ENCODE data around the gene LRRC37B. TPM values are rescaled to one million over a fixed set of nuclear protein-coding genes. Genes with fewer than 3 reads are reported as not detected.

The LRRC37B gene
- total RNA-seq, 2 experiments from 2014 or later = 36.5 to 42.1 TPM

GRCh38 chr17:32015245-32016013, 8.2 kb downstream of the LRRC37B start:
- no TSS peak for BruUV-seq (replicated peaks)
- ChIA-PET POLR2A (no interaction called here), CTCF (ENCODE audit: unreplicated experiment) (no interaction called here)
- Histone ChIP-seq H3K4me3 (ENCODE audit: low read depth, low read length, poor library complexity, severe bottlenecking) (no peak overlapping the region), H3K9me3 (ENCODE audit: low read length) (no peaks in the 10 kb centered on the region), H2AFZ (ENCODE audit: low read length) (no peak overlapping the region), H3K79me2 (ENCODE audit: insufficient read depth, low read depth, low read length) (peaks cover 26% of the 10 kb centered on the region; the same call in 1 of the 2 replicates), H3K4me1 (ENCODE audit: insufficient read depth, low read length, poor library complexity, severe bottlenecking) (no peaks in the 10 kb centered on the region), H4K20me1 (ENCODE audit: insufficient read depth, low read length) (no peaks in the 10 kb centered on the region), H3K4me2 (ENCODE audit: low read length) (no peak overlapping the region), H3K36me3 (ENCODE audit: insufficient read depth, low read length) (peaks cover 9% of the 10 kb centered on the region), H3K27ac (ENCODE audit: low read depth, low read length, poor library complexity, severe bottlenecking) (no peak overlapping the region), H3K9me2 (ENCODE audit: insufficient read depth, low read length) (no peaks in the 10 kb centered on the region)
- DNase-seq (ENCODE audit: low spot score) = no peak
- intact Hi-C loops (cut with micrococcal nuclease; ENCODE audit: unreplicated experiment) = no loop called here
- TF ChIP-seq EZH2phosphoT487 (IDR thresholded peaks at IDR 0.05; ENCODE audit: borderline replicate concordance, low read depth, low read length) (no peak), CTCF (conservative IDR thresholded peaks at IDR 0.05; ENCODE audit: low read length) (no peak)

GRCh38 chr17:32016231-32016630, 9.0 kb downstream of the LRRC37B start:
- ChIA-PET CTCF (ENCODE audit: unreplicated experiment) (no interaction called here), POLR2A (no interaction called here)
- no TSS peak for BruUV-seq (replicated peaks)
- Histone ChIP-seq H2AFZ (ENCODE audit: low read length) (no peak overlapping the region), H3K27ac (ENCODE audit: low read depth, low read length, poor library complexity, severe bottlenecking) (no peak overlapping the region), H3K9me3 (ENCODE audit: low read length) (no peaks in the 10 kb centered on the region), H4K20me1 (ENCODE audit: insufficient read depth, low read length) (no peaks in the 10 kb centered on the region), H3K79me2 (ENCODE audit: insufficient read depth, low read depth, low read length) (peaks cover 26% of the 10 kb centered on the region; the same call in 1 of the 2 replicates), H3K4me3 (ENCODE audit: low read depth, low read length, poor library complexity, severe bottlenecking) (no peak overlapping the region), H3K36me3 (ENCODE audit: insufficient read depth, low read length) (peaks cover 10% of the 10 kb centered on the region), H3K4me2 (ENCODE audit: low read length) (no peak overlapping the region), H3K9me2 (ENCODE audit: insufficient read depth, low read length) (no peaks in the 10 kb centered on the region), H3K4me1 (ENCODE audit: insufficient read depth, low read length, poor library complexity, severe bottlenecking) (no peaks in the 10 kb centered on the region)
- intact Hi-C loops (cut with micrococcal nuclease; ENCODE audit: unreplicated experiment) = no loop called here
- TF ChIP-seq EZH2phosphoT487 (IDR thresholded peaks at IDR 0.05; ENCODE audit: borderline replicate concordance, low read depth, low read length) (no peak), CTCF (conservative IDR thresholded peaks at IDR 0.05; ENCODE audit: low read length) (no peak)
- DNase-seq (ENCODE audit: low spot score) = no peak

- Histone ChIP-seq H3K9me3 (ENCODE audit: low read length) (no peaks in the 10 kb centered on the region), H3K4me1 (ENCODE audit: insufficient read depth, low read length, poor library complexity, severe bottlenecking) (no peaks in the 10 kb centered on the region), H3K79me2 (ENCODE audit: insufficient read depth, low read depth, low read length) (0 out of 2 replicates have a peak, but pooled peaks cover 12% of the 10 kb centered on the region), H3K4me2 (ENCODE audit: low read length) (no peak overlapping the region), H2AFZ (ENCODE audit: low read length) (no peak overlapping the region), H3K9me2 (ENCODE audit: insufficient read depth, low read length) (no peaks in the 10 kb centered on the region), H3K36me3 (ENCODE audit: insufficient read depth, low read length) (peaks cover 15% of the 10 kb centered on the region), H3K4me3 (ENCODE audit: low read depth, low read length, poor library complexity, severe bottlenecking) (no peak overlapping the region), H4K20me1 (ENCODE audit: insufficient read depth, low read length) (no peaks in the 10 kb centered on the region), H3K27ac (ENCODE audit: low read depth, low read length, poor library complexity, severe bottlenecking) (no peak overlapping the region)
- TF ChIP-seq EZH2phosphoT487 (IDR thresholded peaks at IDR 0.05; ENCODE audit: borderline replicate concordance, low read depth, low read length) (no peak), CTCF (conservative IDR thresholded peaks at IDR 0.05; ENCODE audit: low read length) (no peak)
- ChIA-PET CTCF (ENCODE audit: unreplicated experiment) (no interaction called here), POLR2A (interaction anchor here (0.8 to 1.5 kb wide), 2 partner anchors 9 to 11 kb away, joined by 3 read pairs; no protein-coding TSS in a partner anchor)
- BruUV-seq (replicated peaks) = no TSS peak
- no peak for DNase-seq (ENCODE audit: low spot score)
- intact Hi-C loops (cut with micrococcal nuclease; ENCODE audit: unreplicated experiment) = no loop called here
Observed at GRCh38 chr17:32019228-32019627, 12.0 kb downstream of the LRRC37B start.

Measured in OCI-LY7 (cell line).